Calu3 (cell line): Measurements from ENCODE around the gene PPARGC1A. TPM values are rescaled to one million over a fixed set of nuclear protein-coding genes. Genes with fewer than 3 reads are reported as not detected.

Experiments used
- BruUV-seq: library from RNA; stranded (reverse); fragments of 400-500 nt; replicated peaks from 2 replicates; lab custom pipeline; 2021; lab: Mats Ljungman, UMichigan
- CTCF ChIA-PET: fragments of 300-600 bp; sonication (Branson Sonifier 250); formaldehyde crosslinking; loops from one replicate; lab custom pipeline; 2022; ENCODE audit warnings: antibody characterized with exemption; lab: Charles Lee
- DNase-seq: peaks from one replicate; pipeline ENCODE4 v3.0.0; 2022
- H3K27ac Mint-ChIP-seq: one replicate; pipeline ENCODE4 v1.8.0; 2022; ENCODE audit warnings: mixed read lengths; ENCODE audit not compliant: unreplicated experiment
- H3K27me3 Mint-ChIP-seq: one replicate; pipeline ENCODE4 v1.8.0; 2022; ENCODE audit warnings: mixed read lengths; ENCODE audit not compliant: unreplicated experiment
- H3K36me3 Mint-ChIP-seq: one replicate; pipeline ENCODE4 v1.8.0; 2022; ENCODE audit warnings: mild to moderate bottlenecking, moderate library complexity, mixed read lengths; ENCODE audit not compliant: insufficient read depth, unreplicated experiment
- H3K4me1 Mint-ChIP-seq: one replicate; pipeline ENCODE4 v1.8.0; 2022; ENCODE audit warnings: mild to moderate bottlenecking, low read depth, mixed read lengths; ENCODE audit not compliant: unreplicated experiment
- H3K4me3 Mint-ChIP-seq: one replicate; pipeline ENCODE4 v1.8.0; 2022; ENCODE audit warnings: mild to moderate bottlenecking, low read depth, moderate library complexity, mixed read lengths; ENCODE audit not compliant: unreplicated experiment
- H3K9me3 Mint-ChIP-seq: one replicate; pipeline ENCODE4 v1.8.0; 2022; ENCODE audit warnings: low read depth, mixed read lengths; ENCODE audit not compliant: unreplicated experiment
- CTCF ChIP-seq: fragments of 200-600 bp; IDR thresholded peaks from one replicate; pipeline ENCODE4 v1.8.0; 2022; ENCODE audit warnings: antibody characterized with exemption; ENCODE audit not compliant: unreplicated experiment
- intact Hi-C: fragments of 100-400 bp; cut with micrococcal nuclease; formaldehyde crosslinking; loops from one replicate; pipeline ENCODE4 v1.10.0; 2022; ENCODE audit not compliant: unreplicated experiment
- total RNA-seq: library from RNA; stranded (reverse); gene quantifications from 2 replicates; pipeline ENCODE4 v1.2.3, GENCODE V29; 2022

PPARGC1A gene
- total RNA-seq, 1 experiment from 2014 or later = 7.6 TPM

DNA sequence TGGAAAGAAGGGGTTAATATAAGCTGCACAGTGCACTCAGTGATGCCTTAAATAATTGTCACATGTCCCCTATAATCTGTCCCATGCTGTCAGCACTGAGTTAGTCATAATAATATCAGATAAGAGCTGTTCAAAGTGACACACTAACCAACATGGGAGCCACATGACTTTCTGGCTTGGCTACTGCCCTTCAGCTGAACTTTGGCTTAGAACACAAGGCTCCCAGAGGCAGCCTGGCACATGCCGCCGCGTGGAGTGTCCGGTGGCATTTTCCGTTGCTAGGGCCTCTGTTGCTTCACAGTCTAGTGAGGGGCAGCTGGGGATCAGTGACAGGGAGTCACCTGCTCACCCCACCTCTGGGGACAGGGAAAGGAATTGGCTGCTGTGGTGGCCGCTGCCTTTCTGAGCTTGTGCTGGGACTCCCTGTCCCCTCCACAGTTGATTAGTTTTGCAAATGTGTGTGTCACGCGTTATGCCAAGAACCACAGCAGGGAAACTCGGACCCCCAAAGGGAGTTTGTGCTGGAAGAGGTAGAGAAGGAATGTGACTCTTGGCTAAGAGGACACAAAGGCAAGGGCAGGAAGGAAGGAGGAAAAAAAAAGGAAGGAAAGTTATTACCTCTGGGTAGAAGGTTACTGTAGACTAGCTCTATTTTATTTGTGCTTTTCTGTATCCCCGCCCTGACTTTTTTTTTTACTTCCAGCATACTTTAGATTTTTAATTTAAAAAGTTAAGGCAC lies 41.1 kb upstream of the PPARGC1A start:
- intact Hi-C loops = no loop called here
- Mint-ChIP-seq H3K27me3 (no peaks in the 10 kb centered on the region), H3K9me3 (no peaks in the 10 kb centered on the region), H3K27ac (peak overlapping the region; percentile 91), H3K4me3 (peak overlapping the region; percentile 49), H3K36me3 (peaks cover 4% of the 10 kb centered on the region), H3K4me1 (peaks cover 35% of the 10 kb centered on the region)
- BruUV-seq = no TSS peak
- CTCF ChIA-PET = interaction anchor here (0.7 to 1.4 kb wide), 2 partner anchors 8 to 41 kb away, joined by 3 to 4 read pairs; partner anchors contain the start of gene PPARGC1A
- DNase-seq = peak; percentile 66
- no peak for TF ChIP-seq CTCF

GRCh38 chr4:23929248-23929647 lies 39.4 kb upstream of the PPARGC1A start:
- intact Hi-C loops = no loop called here
- H3K4me1 Mint-ChIP-seq = peaks cover 27% of the 10 kb centered on the region
- TF ChIP-seq CTCF = no peak
- CTCF ChIA-PET = interaction anchor here (0.6 kb wide), 1 partner anchor 119 kb away, joined by 5 read pairs; no protein-coding TSS in a partner anchor
- no peak overlapping the region for H3K27ac Mint-ChIP-seq
- H3K27me3 Mint-ChIP-seq = no peaks in the 10 kb centered on the region
- no peaks in the 10 kb centered on the region for H3K9me3 Mint-ChIP-seq
- DNase-seq = no peak
- H3K4me3 Mint-ChIP-seq = no peak overlapping the region
- no TSS peak for BruUV-seq
- peaks cover 4% of the 10 kb centered on the region for H3K36me3 Mint-ChIP-seq

- H3K4me1 Mint-ChIP-seq = peaks cover 15% of the 10 kb centered on the region
- no peaks in the 10 kb centered on the region for H3K9me3 Mint-ChIP-seq
- H3K36me3 Mint-ChIP-seq = no peaks in the 10 kb centered on the region
- H3K27ac Mint-ChIP-seq = no peak overlapping the region
- DNase-seq = no peak
- BruUV-seq = no TSS peak
- intact Hi-C loops = no loop called here
- TF ChIP-seq CTCF = no peak
- no peak overlapping the region for H3K4me3 Mint-ChIP-seq
- CTCF ChIA-PET = no interaction called here
- no peaks in the 10 kb centered on the region for H3K27me3 Mint-ChIP-seq
These were observed 34.7 kb upstream of the PPARGC1A start for GRCh38 chr4:23924556-23924955.

DNA sequence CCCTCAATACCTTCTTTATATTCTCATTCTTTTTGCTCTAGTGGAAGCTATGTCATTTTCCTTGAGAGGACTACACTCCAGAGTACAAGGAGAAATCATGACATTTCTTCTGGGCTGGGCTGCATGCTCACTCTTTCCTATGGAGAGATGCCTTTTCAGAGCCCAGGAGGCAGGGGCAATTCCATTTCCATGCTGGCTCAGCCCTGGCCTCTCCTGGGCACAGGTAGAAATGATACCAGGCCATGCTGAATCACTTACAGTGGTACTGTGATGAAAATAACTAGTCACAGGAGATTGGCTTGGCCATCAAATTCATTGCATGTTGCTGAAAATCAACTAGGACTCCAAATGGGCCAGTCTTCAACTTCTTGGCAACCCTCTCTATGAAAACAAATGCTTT lies 34.0 kb upstream of the PPARGC1A start:
- peaks cover 15% of the 10 kb centered on the region for H3K4me1 Mint-ChIP-seq
- no peak overlapping the region for H3K27ac Mint-ChIP-seq
- H3K36me3 Mint-ChIP-seq = no peaks in the 10 kb centered on the region
- intact Hi-C loops = no loop called here
- no peak overlapping the region for H3K4me3 Mint-ChIP-seq
- DNase-seq = peak; percentile 9
- TF ChIP-seq CTCF = no peak
- no TSS peak for BruUV-seq
- H3K27me3 Mint-ChIP-seq = no peaks in the 10 kb centered on the region
- no peaks in the 10 kb centered on the region for H3K9me3 Mint-ChIP-seq
- CTCF ChIA-PET = no interaction called here
